PC-3 (cell line): Measurements from ENCODE around the gene DUSP22.

Source experiments
- CTCF ChIP-seq: fragments of 300-600 bp; sonication (generic); conservative IDR thresholded peaks from 2 replicates; pipeline ENCODE4 v1.5.1; 2017; ENCODE audit warnings: antibody characterized with exemption, low read depth, mild to moderate bottlenecking, low read length
- EZH2 ChIP-seq: fragments of 300-600 bp; sonication (generic); IDR thresholded peaks from one replicate; pipeline ENCODE4 v1.6.1; 2017; ENCODE audit warnings: antibody characterized with exemption, mild to moderate bottlenecking, low read length; ENCODE audit not compliant: unreplicated experiment
- EZH2phosphoT487 ChIP-seq: fragments of 300-600 bp; sonication (generic); IDR thresholded peaks from 2 replicates; pipeline ENCODE4 v1.6.1; 2018; ENCODE audit warnings: mild to moderate bottlenecking, antibody characterized with exemption, low read length, borderline replicate concordance

GRCh38 chr6:291204-291696, 1.0 kb upstream of the DUSP22 start:
- TF ChIP-seq CTCF (no peak), EZH2 (no peak), EZH2phosphoT487 (no peak)
